ENCODE measurements around the gene PLEKHG4B. TPM values are rescaled to one million over a fixed set of nuclear protein-coding genes. Genes with fewer than 3 reads are reported as not detected.

The PLEKHG4B gene
- total and polyA plus RNA-seq, 2 donors from 2014 or later, result 0.13 to 0.37 TPM

DNA sequence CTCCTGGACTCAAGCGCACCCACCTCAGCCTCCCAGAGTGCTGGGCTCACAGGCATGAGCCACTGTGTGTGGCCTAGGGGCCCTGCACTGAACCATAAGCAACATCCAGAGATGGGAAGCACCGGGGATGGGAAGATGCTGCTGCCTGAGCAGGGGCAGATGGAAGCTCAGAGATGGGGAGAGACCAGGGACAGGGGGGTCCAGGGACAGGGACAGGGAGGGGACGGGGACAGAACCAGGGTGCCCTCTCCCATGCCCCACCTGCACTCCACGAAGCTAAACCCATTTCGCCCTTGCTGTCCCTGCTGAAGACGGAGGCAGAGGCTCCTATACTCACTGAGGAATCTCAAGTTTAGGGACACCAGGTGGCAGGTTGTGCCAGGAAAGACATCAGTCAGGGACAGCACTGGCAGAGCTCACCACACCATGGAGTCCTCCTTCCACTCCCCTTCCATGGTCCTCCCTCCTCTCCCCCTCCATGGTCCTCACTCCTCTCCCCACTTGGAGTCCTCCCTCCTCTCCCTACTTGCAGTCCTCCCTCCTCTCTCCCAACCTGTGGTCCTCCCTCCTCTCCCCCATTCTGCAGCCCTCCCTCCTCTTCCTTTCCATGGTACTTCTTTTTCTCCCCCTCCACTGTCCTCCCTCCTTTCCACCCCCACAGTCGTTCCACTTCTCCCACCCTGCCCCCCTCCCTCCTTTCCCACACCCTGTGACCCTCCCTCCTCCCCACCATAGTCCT, 53.8 kb downstream of the PLEKHG4B start:
- H3K4me1 ChIP-seq (ENCODE audit: control insufficient read depth in 2 of 3, insufficient read depth in 2 of 3, low read depth in 1 of 3, low read length in 3 of 3), result no peaks in the 10 kb centered on the region
- H3K27ac ChIP-seq (ENCODE audit: low read depth in 2 of 2, low read length in 2 of 2), result no peak overlapping the region
- no peak overlapping the region for H3K9ac ChIP-seq (ENCODE audit: low read length in 3 of 3)
- TF ChIP-seq, protein P1, sequence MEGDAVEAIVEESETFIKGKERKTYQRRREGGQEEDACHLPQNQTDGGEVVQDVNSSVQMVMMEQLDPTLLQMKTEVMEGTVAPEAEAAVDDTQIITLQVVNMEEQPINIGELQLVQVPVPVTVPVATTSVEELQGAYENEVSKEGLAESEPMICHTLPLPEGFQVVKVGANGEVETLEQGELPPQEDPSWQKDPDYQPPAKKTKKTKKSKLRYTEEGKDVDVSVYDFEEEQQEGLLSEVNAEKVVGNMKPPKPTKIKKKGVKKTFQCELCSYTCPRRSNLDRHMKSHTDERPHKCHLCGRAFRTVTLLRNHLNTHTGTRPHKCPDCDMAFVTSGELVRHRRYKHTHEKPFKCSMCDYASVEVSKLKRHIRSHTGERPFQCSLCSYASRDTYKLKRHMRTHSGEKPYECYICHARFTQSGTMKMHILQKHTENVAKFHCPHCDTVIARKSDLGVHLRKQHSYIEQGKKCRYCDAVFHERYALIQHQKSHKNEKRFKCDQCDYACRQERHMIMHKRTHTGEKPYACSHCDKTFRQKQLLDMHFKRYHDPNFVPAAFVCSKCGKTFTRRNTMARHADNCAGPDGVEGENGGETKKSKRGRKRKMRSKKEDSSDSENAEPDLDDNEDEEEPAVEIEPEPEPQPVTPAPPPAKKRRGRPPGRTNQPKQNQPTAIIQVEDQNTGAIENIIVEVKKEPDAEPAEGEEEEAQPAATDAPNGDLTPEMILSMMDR (IDR thresholded peaks at IDR 0.05; ENCODE audit: borderline replicate concordance, extremely low read depth, insufficient read depth), result no peak
- peaks cover 0 to 23% (median 9%) of the 10 kb centered on the region in 3 donors for H3K9me3 ChIP-seq (ENCODE audit: control insufficient read depth in 2 of 3, insufficient read depth in 1 of 3, low read length in 3 of 3)
- no peak for FAIRE-seq
- no peak for DNase-seq
- no peaks in the 10 kb centered on the region for H3K27me3 ChIP-seq (ENCODE audit: control insufficient read depth, insufficient read depth, low read length)
- H3K4me3 ChIP-seq (ENCODE audit: low read length in 3 of 3), result no peak overlapping the region
- H3K36me3 ChIP-seq (ENCODE audit: control insufficient read depth in 2 of 3, insufficient read depth in 3 of 3, low read length in 3 of 3), result peaks cover 0 to 2% (median 0%) of the 10 kb centered on the region in 3 donors
- intact Hi-C loops (cut with DNase I), result no loop called here

DNA sequence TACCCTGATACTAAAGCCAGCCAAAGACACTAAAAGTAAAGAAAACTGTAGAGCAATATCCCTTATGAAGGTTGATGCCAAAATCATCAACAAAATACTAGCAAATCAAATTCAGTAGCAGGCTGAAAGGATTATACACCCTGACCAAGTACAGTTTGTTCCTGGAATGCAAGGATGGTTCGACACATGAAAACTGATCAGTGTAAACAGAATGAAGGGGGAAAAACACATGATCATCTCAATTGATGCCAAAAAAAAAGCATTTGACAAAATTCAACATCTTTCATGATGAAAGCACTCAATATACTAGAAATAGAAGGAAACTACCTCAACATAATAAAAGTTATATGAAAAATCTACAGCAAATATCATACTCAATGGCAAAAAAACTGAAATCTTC, 55.8 kb downstream of the PLEKHG4B start:
- DNase-seq (peak in 2 of 5 donors; percentile 21 to 40), FAIRE-seq (no peak)
- Histone ChIP-seq H3K9me3 (ENCODE audit: control insufficient read depth in 2 of 3, insufficient read depth in 1 of 3, low read length in 3 of 3) (peaks cover 0 to 23% (median 9%) of the 10 kb centered on the region in 3 donors), H3K36me3 (ENCODE audit: control insufficient read depth in 2 of 3, insufficient read depth in 3 of 3, low read length in 3 of 3) (no peaks in the 10 kb centered on the region), H3K4me1 (ENCODE audit: control insufficient read depth in 2 of 3, insufficient read depth in 2 of 3, low read depth in 1 of 3, low read length in 3 of 3) (no peaks in the 10 kb centered on the region), H3K27me3 (ENCODE audit: control insufficient read depth, insufficient read depth, low read length) (no peaks in the 10 kb centered on the region), H3K9ac (ENCODE audit: low read length in 3 of 3) (no peak overlapping the region), H3K4me3 (ENCODE audit: low read length in 3 of 3) (no peak overlapping the region), H3K27ac (ENCODE audit: low read depth in 2 of 2, low read length in 2 of 2) (no peak overlapping the region)
- intact Hi-C loops (cut with DNase I), result no loop called here
- TF ChIP-seq, protein P1 (IDR thresholded peaks at IDR 0.05; ENCODE audit: borderline replicate concordance, extremely low read depth, insufficient read depth), result no peak

DNA sequence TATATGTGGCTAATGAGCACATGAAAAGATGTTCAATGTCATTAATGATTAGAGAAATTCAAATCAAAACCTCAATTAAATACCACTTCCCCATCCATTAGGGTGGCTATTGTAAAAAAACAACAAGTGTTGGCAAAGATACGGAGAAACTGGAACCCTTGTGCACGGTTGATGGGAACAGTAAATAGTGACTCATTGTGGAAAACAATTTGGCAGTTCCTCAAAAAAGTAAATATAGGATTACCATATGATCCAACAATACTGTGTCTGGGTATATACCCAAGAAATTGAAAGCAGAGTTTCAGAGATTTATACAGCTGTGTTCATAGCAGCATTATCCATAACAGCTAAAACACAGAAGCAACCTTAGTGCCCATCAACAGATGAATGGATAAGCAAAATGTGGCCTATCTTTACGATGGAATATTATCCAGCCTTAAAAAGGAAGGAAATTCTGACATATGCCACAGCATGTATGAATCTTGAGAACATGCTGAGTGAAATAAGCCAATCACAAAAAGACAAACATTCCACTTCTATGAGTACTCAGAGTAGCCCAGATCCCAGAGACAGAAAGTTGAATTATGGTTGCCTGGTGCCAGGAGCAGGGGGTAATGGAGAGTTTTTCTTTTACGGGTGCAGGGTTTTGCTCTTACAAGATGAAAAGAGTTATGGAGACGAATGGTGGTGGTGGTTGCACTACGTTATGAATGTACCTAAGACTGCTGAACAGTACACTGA, 57.9 kb downstream of the PLEKHG4B start:
- no peaks in the 10 kb centered on the region for H3K36me3 ChIP-seq (ENCODE audit: control insufficient read depth in 2 of 3, insufficient read depth in 3 of 3, low read length in 3 of 3)
- no peak overlapping the region for H3K27ac ChIP-seq (ENCODE audit: low read depth in 2 of 2, low read length in 2 of 2)
- no peak overlapping the region for H3K9ac ChIP-seq (ENCODE audit: low read length in 3 of 3)
- intact Hi-C loops (cut with DNase I), result no loop called here
- no peaks in the 10 kb centered on the region for H3K4me1 ChIP-seq (ENCODE audit: control insufficient read depth in 2 of 3, insufficient read depth in 2 of 3, low read depth in 1 of 3, low read length in 3 of 3)
- FAIRE-seq, result no peak
- no peaks in the 10 kb centered on the region for H3K27me3 ChIP-seq (ENCODE audit: control insufficient read depth, insufficient read depth, low read length)
- no peak for DNase-seq
- H3K9me3 ChIP-seq (ENCODE audit: control insufficient read depth in 2 of 3, insufficient read depth in 1 of 3, low read length in 3 of 3), result peaks cover 0 to 23% (median 9%) of the 10 kb centered on the region in 3 donors
- H3K4me3 ChIP-seq (ENCODE audit: low read length in 3 of 3), result no peak overlapping the region
- TF ChIP-seq, protein P1 (IDR thresholded peaks at IDR 0.05; ENCODE audit: borderline replicate concordance, extremely low read depth, insufficient read depth), result no peak
